ENCODE data around the gene CELA2A.

CELA2A gene

DNA sequence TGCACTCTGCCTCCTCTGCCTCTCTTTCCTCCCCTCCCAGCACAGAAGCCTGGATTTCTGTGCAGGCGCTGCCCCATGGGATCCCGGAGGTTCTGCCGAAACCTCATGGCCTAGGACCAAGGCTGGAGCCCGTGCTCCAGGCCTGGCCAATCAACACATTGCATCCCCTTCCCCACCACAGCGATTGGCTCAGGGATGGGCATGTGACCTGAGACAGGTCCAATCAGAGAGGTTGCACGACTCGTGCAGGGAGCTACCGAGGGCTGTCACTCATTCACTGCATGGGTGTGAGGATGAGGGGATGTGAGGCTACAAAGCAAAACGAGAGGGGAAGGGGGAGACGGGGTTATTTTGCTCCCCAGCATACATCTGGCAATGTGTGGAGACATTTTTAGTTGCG is 16.1 kb downstream of the CELA2A start:
- no peak for TF ChIP-seq GATA2 (IDR thresholded peaks at IDR 0.05; ENCODE audit: low read depth, low read length)
- no peak for TF ChIP-seq GATA3 (IDR thresholded peaks at IDR 0.05; ENCODE audit: low read depth, low read length)

GRCh38 chr1:15475752-15476314 is 19.3 kb downstream of the CELA2A start, which contains the start of gene CELA2B:
Gene CELA2B (plus strand): TSS chr1:15476104. CDS start chr1:15476126, 22 bp downstream.
- TF ChIP-seq GATA3 (IDR thresholded peaks at IDR 0.05; ENCODE audit: low read depth, low read length): no peak

DNA sequence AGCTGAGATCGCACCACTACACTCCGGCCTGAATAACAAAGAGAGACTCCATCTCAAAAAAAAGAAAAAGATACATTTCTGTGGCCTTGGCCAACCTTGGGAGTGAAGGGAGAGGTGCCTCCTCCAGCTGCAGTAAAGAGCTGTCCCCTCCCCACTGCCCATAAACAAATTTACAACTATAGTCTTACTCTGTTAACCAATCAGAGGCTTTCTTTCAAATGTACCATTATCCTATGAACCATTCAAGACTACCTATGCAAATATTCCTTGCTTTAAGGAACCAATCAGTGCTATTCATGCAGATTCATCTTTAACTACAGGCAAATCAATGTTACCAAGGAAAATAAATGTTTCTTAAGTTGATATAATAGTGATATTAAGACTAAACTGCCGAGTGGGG is 20.4 kb downstream of the CELA2A start:
- no peak for TF ChIP-seq GATA2 (IDR thresholded peaks at IDR 0.05; ENCODE audit: low read depth, low read length)
- no peak for TF ChIP-seq GATA3 (IDR thresholded peaks at IDR 0.05; ENCODE audit: low read depth, low read length)

GRCh38 chr1:15477646-15478212 is 21.2 kb downstream of the CELA2A start:
- no peak for TF ChIP-seq GATA2 (IDR thresholded peaks at IDR 0.05; ENCODE audit: low read depth, low read length)

DNA sequence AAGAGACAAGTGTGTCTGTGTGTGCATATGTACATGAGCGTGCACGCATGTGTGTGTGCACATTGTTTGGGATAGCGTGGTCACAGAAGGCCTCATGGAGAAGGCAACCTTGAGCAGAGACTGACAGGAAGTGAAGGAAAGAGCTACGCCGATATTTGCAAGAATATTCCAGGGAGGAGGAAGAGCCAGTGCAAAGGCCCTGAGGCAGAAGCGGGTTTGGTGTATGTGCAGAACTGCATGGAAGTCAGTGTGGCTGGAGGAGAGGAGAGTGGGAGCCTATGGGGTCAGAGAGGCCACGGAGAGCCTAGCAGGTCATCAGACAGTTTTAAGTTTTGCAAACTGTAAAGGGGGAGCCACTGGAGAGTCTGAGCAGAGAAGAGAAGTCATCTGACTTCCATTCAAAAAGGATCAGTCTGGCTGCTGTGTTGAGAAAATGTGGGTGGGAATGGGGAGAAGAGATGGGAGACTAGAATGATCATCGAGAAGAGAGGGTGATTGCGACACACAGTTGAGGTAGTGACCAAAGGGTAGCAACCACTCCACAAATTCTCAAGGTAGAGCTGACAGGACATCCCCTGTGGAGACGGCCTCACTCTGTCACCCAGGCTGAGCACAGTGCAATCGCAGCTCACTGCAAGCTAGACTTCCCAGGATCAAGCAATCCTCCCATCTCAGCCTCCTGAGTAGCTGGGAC is 23.3 kb downstream of the CELA2A start:
- TF ChIP-seq GATA2 (IDR thresholded peaks at IDR 0.05; ENCODE audit: low read depth, low read length) (no peak), GATA3 (IDR thresholded peaks at IDR 0.05; ENCODE audit: low read depth, low read length) (no peak)

DNA sequence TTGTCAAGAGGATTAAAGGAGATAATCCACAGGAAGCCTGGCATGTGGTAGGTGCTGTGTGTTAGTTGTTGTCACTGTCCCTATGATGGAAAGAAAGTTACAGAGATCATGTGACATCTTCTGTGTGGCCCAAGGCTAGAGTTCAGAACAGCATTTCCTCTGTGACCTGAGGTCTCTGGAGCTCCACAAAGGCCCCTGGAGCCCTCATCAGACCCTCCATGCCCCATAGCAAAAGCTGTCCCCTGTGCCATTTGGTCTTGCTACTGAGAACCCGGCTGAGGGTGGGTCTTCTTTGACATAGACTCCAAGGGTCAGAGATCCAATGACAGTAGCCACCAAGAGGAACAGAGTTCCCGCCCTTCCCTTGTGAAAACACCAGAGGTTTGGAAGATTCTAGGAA is 27.4 kb downstream of the CELA2A start:
- TF ChIP-seq GATA2 (IDR thresholded peaks at IDR 0.05; ENCODE audit: low read depth, low read length): no peak
- TF ChIP-seq GATA3 (IDR thresholded peaks at IDR 0.05; ENCODE audit: low read depth, low read length): no peak

GRCh38 chr1:15485636-15486035 is 29.1 kb downstream of the CELA2A start:
- TF ChIP-seq GATA3 (IDR thresholded peaks at IDR 0.05; ENCODE audit: low read depth, low read length): no peak
- TF ChIP-seq GATA2 (IDR thresholded peaks at IDR 0.05; ENCODE audit: low read depth, low read length): no peak

GRCh38 chr1:15488371-15488770 is 31.8 kb downstream of the CELA2A start:
- TF ChIP-seq GATA3 (IDR thresholded peaks at IDR 0.05; ENCODE audit: low read depth, low read length) (no peak), GATA2 (IDR thresholded peaks at IDR 0.05; ENCODE audit: low read depth, low read length) (no peak)

DNA sequence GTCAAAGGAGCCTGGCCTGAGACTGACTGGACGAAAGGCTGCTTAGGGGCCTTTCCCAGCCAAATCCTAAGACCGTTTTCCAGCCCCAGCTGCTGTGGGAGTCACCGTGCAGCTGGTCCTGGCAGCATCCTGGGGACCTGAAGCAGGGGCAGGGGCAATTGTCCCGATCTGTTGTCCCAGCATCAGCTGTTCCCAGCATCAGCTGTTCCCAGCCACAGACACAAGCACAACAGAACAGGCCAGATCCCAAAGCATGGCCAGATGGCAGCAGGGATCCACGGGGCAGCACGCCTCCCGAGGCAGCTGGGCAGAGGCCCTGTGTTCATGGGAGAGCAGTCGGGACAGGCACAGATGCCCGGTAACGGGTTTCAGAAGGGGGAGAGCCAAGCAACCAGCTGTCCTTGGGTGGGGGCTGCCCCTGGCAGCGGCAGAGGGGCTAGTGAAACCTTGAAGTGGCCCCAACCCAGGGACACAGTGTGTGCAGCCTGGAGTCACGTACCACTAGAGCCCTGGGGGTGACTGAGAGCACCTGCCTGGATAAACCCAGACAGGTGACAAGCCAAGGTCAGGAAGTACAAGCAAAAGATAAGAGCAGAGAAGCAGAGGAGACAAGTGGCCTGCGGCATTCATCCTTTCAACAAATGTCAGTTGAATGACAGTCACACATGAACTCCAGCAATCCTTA is 32.7 kb downstream of the CELA2A start:
- no peak for TF ChIP-seq GATA3 (IDR thresholded peaks at IDR 0.05; ENCODE audit: low read depth, low read length)
- TF ChIP-seq GATA2 (IDR thresholded peaks at IDR 0.05; ENCODE audit: low read depth, low read length): no peak

- TF ChIP-seq GATA2 (IDR thresholded peaks at IDR 0.05; ENCODE audit: low read depth, low read length) (no peak), GATA3 (IDR thresholded peaks at IDR 0.05; ENCODE audit: low read depth, low read length) (no peak)
Observed at GRCh38 chr1:15492596-15492995, 36.1 kb downstream of the CELA2A start.

DNA sequence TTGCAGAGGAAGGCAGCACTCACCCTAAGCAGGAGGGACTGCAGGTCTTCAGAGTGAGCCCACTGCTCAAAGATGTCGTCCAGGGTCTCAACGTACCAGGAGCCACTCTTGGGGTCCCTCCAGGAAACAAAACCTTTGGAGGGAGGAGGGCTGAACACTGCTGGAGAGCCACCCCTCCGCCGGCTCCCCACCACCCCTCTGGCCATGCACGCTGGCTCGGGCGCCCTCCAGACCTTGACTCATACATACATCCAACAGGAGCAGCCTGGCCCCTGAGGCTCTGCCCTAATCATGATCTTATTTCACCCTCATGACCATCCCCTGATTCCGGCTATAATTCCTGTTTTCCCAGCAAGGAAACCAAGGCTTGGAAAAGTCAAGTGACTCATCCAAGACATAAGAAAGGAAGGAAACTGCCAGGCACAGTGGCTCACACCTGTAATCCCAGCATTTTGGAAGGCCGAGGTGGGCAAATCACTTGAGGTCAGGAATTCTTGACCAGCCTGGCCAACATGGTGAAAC is 37.4 kb downstream of the CELA2A start:
- TF ChIP-seq GATA2 (IDR thresholded peaks at IDR 0.05; ENCODE audit: low read depth, low read length): no peak
- TF ChIP-seq GATA3 (IDR thresholded peaks at IDR 0.05; ENCODE audit: low read depth, low read length): no peak

GRCh38 chr1:15500184-15501178 is 43.9 kb downstream of the CELA2A start:
- TF ChIP-seq GATA3 (IDR thresholded peaks at IDR 0.05; ENCODE audit: low read depth, low read length) (no peak), GATA2 (IDR thresholded peaks at IDR 0.05; ENCODE audit: low read depth, low read length) (no peak)

DNA sequence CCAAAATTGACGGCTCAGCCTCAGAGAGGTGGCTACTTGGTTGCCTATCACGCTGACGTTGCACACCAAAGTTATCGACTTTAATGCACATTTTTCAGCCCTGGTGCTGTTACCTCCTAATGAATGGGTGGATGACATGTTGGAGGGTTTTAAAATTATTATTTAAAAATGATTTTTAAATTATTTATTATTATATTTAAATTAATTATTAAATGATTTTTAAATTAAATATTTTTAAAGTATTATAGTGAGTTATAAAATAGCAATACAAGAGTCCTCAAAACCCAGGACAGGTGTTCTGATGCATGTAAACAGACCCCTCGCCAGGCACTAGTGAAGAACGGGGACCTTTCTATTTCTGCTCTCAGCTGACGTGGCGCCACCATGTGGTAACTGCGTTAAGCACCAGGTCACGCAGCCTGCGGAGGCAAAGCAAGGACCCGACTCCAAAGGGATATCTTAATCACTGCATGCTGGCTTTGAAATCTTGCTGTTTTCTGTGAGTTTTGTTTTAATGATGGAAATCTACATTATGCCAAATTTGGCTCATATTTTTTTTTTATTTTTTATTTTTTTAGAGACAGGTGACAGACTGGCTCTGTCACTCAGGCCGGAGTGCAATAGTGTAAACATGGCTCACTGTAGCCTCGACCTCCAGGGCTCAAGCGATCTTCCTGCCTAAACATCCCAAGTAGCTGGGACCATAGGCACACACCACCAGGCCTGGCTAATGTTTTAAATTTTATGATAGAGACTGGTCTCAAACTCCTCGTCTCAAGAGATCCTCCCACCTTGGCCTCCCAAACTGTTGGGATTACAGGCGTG is 44.9 kb downstream of the CELA2A start:
- TF ChIP-seq GATA3 (IDR thresholded peaks at IDR 0.05; ENCODE audit: low read depth, low read length) (no peak), GATA2 (IDR thresholded peaks at IDR 0.05; ENCODE audit: low read depth, low read length) (no peak)
